GM18867 (cell line): ENCODE results near the gene CXXC4.

Experiments used
- ATAC-seq: cut with Tn5 transposase; IDR thresholded peaks from one replicate; pipeline ENCODE4 v1.9.1; 2021; ENCODE audit warnings: mild to moderate bottlenecking, moderate library complexity; ENCODE audit not compliant: unreplicated experiment

The CXXC4 gene

DNA sequence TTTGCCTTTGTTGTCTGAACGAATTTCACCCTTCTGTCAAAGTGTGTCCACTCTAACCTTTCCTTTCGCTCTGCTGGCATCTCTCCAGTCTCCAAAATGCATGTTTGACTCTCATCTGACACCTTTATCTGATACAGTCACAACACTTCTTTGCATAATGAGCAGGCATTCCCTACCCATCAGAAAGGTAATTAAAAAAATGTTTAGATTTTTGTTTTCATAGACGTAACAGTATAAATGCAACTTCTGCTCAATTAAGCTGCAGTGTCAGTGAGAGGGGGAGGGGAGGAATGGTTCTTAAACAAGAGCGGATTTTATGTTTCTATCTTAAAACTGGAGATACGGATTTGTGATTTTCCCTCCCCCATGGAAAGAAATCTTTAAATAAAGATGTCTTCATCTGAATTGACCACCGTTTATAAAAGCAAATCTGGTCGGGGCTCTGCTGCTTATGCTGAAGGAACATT lies 70.2 kb downstream of the CXXC4 start:
- ATAC-seq = no peak

DNA sequence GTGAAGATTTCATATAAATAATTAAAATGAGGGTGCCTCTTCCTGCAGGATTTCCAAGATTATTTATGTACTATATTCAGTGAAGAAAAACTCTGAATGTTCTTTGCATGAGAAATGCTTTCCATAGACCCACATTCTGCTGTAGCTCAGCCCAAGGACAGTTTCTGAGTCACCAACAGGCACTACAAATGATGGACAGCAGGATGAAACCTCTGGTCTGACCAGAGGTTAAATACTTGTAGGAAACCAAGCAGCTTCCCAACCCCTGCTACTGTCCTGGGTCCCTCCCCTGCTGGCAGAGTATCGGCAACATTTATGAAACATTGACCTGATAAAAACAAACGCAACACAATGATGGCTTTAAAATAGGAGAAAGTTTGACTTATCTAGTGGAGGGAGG lies 73.1 kb downstream of the CXXC4 start:
- no peak for ATAC-seq

DNA sequence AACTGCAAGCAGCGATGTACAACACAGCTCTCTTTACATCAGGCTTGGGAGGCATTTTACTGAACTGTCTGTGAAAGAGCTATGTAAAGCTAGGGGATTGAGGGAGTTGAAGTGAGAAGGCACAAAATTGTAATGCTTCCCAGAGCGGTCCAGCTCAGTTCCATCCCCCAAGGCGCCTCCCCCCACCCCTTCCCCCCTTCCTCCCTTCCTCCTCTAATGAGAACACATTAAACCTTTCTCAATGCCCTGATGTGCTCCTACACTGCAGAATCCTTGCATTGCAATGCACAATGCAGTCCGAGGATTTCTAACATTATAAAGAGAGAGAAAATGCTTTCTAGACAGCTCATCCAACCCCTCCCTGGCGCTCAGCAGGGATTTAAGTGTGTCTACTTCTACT lies 73.9 kb downstream of the CXXC4 start:
- ATAC-seq = no peak
